ENCODE data around the gene PRR20G.
"Not testable (repeated sequence)": the region's sequence is repeated elsewhere in the genome, so short reads cannot be mapped to it uniquely, and the experiment has no call there.

PRR20G gene

DNA sequence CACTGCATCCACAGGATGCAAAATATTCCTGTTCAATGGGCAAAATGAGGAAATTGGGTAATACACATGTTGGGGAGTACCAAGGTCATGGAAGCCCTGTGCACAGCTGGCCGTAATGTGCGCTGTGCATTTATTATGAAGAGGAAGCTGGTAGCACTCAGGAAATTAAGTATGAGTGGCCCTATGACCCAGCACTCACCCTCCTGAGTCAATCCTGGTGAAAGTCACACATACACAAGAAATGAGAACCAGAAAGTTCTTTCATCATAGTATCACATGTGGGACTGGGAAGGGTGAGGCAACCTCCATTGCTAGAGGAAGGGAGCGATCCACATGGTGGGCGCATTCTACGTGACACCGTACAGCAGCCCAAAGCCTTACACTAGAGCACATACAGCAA is 11.4 kb upstream of the PRR20G start:
- Histone ChIP-seq H3K4me3 (ENCODE audit: low read length) (no peak overlapping the region), H3K4me1 (ENCODE audit: insufficient read depth, low read length) (no peaks in the 10 kb centered on the region), H3K9ac (ENCODE audit: low read depth, low read length) (no peak overlapping the region), H3K27me3 (ENCODE audit: insufficient read depth, low read length) (peaks cover 2% of the 10 kb centered on the region; the same call in 1 of the 2 replicates), H3K36me3 (ENCODE audit: insufficient read depth, low read length) (no peaks in the 10 kb centered on the region), H3K27ac (ENCODE audit: low read depth, low read length) (no peak overlapping the region), H3K9me3 (ENCODE audit: insufficient read depth, low read depth, low read length) (no peaks in the 10 kb centered on the region)
- WGBS = 98% methylated on average over 6 of the region's 6 CpGs

DNA sequence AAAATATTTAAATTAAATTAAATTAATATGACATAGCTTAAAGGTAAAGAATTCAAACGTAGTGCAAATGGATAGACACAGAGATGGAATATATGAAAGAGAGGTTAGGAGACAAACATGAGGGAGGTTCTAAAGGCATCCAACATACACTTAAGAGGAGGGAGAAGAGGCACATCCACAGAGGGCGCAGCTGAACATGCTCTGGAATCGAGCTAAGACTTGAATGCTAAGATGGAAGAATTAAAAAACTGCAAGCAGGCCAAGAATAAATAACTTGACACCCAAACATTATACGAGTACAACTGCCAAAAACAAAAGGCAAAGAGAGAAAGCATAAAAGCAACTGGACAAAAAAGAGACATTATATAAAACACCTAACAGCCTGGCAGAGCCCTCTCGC is 9.1 kb upstream of the PRR20G start:
- Histone ChIP-seq H3K4me3 (ENCODE audit: low read length) (no peak overlapping the region), H3K4me1 (ENCODE audit: insufficient read depth, low read length) (no peaks in the 10 kb centered on the region), H3K27me3 (ENCODE audit: insufficient read depth, low read length) (no peaks in the 10 kb centered on the region; the same call in 1 of the 2 replicates), H3K27ac (ENCODE audit: low read depth, low read length) (no peak overlapping the region), H3K9me3 (ENCODE audit: insufficient read depth, low read depth, low read length) (peaks cover 4% of the 10 kb centered on the region; the same call in 1 of the 2 replicates), H3K36me3 (ENCODE audit: insufficient read depth, low read length) (no peaks in the 10 kb centered on the region), H3K9ac (ENCODE audit: low read depth, low read length) (no peak overlapping the region)
- 93% methylated on average over 5 of the region's 5 CpGs for whole genome bisulfite sequencing

DNA sequence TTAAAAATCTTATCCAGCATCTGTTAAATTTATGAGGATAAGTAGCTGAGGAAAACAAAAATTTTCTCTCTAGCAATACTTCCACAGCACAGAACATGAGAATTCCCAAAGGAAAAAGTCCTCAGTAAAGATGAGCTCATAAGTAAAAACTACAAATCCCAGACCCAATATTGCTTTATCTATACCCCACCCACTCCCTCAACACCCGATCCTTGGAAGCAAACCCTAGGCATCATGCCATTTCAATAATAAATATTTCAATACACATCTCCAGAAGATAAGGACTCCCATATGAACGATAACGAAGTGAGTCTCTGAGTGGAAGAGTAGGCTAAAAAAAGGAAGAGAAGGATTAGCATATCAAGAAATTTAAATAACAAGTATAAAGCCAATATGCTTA is 8.3 kb upstream of the PRR20G start:
- no peaks in the 10 kb centered on the region for H3K4me1 ChIP-seq (ENCODE audit: insufficient read depth, low read length)
- no peak overlapping the region for H3K4me3 ChIP-seq (ENCODE audit: low read length)
- H3K9me3 ChIP-seq (ENCODE audit: insufficient read depth, low read depth, low read length) = peaks cover 4% of the 10 kb centered on the region; the same call in 1 of the 2 replicates
- no peak overlapping the region for H3K27ac ChIP-seq (ENCODE audit: low read depth, low read length)
- H3K27me3 ChIP-seq (ENCODE audit: insufficient read depth, low read length) = no peaks in the 10 kb centered on the region
- H3K9ac ChIP-seq (ENCODE audit: low read depth, low read length) = no peak overlapping the region
- H3K36me3 ChIP-seq (ENCODE audit: insufficient read depth, low read length) = no peaks in the 10 kb centered on the region
- 87% methylated on average over 1 of the region's 3 CpGs for WGBS

DNA sequence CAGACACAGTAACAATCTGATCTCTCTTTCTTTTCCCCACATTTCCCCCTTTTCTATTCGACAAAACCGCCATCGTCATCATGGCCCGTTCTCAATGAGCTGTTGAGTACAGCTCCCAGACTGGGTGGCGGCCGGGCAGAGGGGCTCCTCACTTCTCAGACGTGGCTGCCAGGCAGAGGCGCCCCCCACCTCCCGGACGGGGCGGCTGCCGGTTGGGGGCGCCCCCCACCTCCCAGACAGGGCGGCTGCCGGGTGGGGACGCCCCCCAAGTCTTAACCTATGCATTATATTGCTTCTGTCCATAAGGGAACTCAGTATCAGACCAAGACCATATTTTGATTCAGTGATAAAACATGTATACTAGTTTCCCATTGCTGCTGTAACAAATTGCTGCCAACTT is 5.8 kb upstream of the PRR20G start:
- not testable (repeated sequence) for H3K4me1 ChIP-seq (ENCODE audit: insufficient read depth, low read length); H3K27me3 ChIP-seq (ENCODE audit: insufficient read depth, low read length); H3K9ac ChIP-seq (ENCODE audit: low read depth, low read length); H3K36me3 ChIP-seq (ENCODE audit: insufficient read depth, low read length); H3K9me3 ChIP-seq (ENCODE audit: insufficient read depth, low read depth, low read length); H3K27ac ChIP-seq (ENCODE audit: low read depth, low read length); H3K4me3 ChIP-seq (ENCODE audit: low read length)
- 95% methylated on average over 16 of the region's 16 CpGs for WGBS

DNA sequence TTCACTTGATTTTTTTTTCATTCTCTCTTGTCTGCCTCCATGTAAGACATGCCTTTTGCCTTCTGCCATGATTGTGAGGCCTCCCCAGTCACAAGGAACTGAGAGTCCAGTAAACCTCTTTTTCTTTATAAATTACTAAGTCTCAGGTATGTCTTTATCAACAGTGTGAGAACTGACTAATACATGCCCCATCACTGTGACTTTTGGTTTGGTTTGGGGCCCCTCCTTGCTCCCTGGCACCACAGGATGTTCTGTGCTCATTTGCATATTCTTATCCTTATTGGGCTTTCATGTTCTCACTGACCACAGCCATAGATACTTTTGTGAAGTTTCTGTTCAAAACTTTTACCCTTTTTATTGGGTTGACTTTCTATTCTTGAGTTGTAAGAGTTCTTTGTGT is 3.8 kb upstream of the PRR20G start:
- Histone ChIP-seq H3K36me3 (ENCODE audit: insufficient read depth, low read length) (no peaks in the 10 kb centered on the region), H3K4me3 (ENCODE audit: low read length) (no peak overlapping the region), H3K27ac (ENCODE audit: low read depth, low read length) (no peak overlapping the region), H3K4me1 (ENCODE audit: insufficient read depth, low read length) (no peaks in the 10 kb centered on the region), H3K9ac (ENCODE audit: low read depth, low read length) (no peak overlapping the region), H3K27me3 (ENCODE audit: insufficient read depth, low read length) (no peaks in the 10 kb centered on the region), H3K9me3 (ENCODE audit: insufficient read depth, low read depth, low read length) (peaks cover 4% of the 10 kb centered on the region; the same call in 1 of the 2 replicates)

DNA sequence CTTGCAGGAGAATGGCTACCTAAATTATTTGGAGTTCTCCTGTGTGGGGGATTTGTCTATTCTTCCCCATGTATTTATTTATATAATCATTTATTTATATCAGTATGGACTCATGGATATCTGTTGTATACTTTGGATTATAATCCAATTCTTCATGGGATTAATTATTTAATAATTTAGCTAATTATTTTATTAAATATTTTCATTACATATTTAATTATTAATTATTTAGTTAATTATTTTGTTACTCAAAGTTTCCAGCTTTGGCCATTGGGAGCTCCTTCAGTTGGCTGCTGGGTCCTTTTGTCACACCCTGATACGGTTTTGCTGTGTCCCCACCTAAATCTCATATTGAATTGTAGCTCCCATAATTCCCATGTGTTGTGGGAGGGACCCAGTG is 3.3 kb upstream of the PRR20G start:
- H3K27ac ChIP-seq (ENCODE audit: low read depth, low read length) = no peak overlapping the region
- no peaks in the 10 kb centered on the region for H3K36me3 ChIP-seq (ENCODE audit: insufficient read depth, low read length)
- H3K27me3 ChIP-seq (ENCODE audit: insufficient read depth, low read length) = no peaks in the 10 kb centered on the region
- H3K9me3 ChIP-seq (ENCODE audit: insufficient read depth, low read depth, low read length) = peaks cover 4% of the 10 kb centered on the region; the same call in 1 of the 2 replicates
- H3K9ac ChIP-seq (ENCODE audit: low read depth, low read length) = no peak overlapping the region
- 78% methylated on average over 1 of the region's 1 CpG for WGBS
- H3K4me1 ChIP-seq (ENCODE audit: insufficient read depth, low read length) = no peaks in the 10 kb centered on the region
- H3K4me3 ChIP-seq (ENCODE audit: low read length) = no peak overlapping the region

DNA sequence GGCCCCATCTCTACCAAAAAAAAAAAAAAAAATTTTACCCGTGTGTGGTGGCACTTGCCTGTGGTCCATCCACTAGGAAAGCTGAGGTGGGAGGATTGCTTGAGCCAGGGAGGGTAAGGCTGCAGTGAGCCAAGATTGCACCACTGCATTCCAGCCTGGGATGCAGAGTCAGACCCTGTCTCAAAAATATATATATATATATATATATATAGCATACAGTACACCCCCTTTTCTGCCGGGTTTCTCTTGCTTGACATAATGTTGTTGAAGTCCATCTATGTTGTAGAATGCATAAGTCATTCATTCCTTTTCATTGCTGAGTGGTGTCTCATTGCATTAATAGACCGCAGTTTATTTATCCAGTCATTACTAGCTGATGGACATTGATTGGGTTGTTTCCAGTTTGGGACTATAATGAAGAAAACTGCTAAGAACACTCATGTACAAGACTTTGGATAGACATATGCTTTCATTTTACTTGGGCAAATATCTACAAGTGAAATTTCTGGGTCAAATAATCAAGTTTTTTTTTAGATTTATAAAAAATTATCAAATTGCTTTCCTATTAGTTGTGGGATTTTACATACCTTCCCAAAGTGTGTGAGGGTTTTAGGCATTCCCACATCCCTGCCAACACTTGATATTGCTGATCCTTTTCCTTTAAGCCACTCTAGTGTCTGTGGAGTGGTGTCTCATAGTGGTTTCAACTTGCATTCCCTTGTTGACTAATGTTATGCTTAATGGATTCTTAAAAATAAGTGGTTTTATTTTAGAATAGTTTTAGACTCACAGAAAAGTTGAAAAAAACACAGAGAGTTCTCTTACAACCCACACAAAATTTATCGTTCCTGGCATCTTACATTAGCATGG is 2.1 kb upstream of the PRR20G start:
- no peak overlapping the region for H3K27ac ChIP-seq (ENCODE audit: low read depth, low read length)
- WGBS = 86% methylated on average over 2 of the region's 4 CpGs
- no peak overlapping the region for H3K9ac ChIP-seq (ENCODE audit: low read depth, low read length)
- H3K27me3 ChIP-seq (ENCODE audit: insufficient read depth, low read length) = no peaks in the 10 kb centered on the region
- H3K36me3 ChIP-seq (ENCODE audit: insufficient read depth, low read length) = no peaks in the 10 kb centered on the region
- H3K4me3 ChIP-seq (ENCODE audit: low read length) = no peak overlapping the region
- H3K4me1 ChIP-seq (ENCODE audit: insufficient read depth, low read length) = no peaks in the 10 kb centered on the region
- peaks cover 4% of the 10 kb centered on the region; the same call in 1 of the 2 replicates for H3K9me3 ChIP-seq (ENCODE audit: insufficient read depth, low read depth, low read length)

DNA sequence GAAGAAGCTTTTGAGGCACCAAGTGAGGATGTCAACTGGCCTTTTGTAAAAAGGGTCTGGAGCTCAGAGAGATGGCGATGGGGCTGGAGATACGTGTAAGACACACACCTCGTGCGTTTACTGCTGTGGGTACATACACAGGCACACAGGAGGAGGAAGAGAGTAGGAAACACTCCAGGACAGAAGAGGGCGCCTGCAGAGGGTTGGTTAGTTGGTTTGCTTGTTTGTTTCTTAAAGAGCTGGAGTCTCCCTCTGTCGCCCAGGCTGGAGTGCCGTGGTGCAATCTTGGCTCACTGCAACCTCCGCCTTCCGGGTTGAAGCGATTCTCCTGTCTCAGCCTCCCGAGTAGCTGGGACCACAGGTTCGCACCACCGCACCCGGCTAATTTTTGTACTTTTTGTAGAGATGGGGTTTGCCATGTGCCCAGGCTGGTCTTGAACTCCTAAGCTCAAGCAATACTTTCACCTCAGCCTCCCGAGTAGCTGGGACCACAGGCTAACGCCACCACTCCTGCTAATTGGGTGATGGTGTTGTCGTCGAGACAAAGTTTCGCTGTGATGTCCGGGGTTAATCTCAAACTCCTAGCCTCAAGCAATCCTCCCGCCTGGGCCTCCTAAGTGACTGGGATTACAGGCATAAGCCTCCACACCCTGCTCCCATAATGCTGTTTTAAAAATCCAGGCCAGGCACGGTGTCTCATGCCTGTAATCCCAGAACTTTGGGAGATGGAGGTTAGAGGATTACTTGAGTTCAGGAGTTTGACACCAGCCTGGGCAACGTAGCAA is 1.3 kb upstream of the PRR20G start:
- no peaks in the 10 kb centered on the region for H3K36me3 ChIP-seq (ENCODE audit: insufficient read depth, low read length)
- H3K27me3 ChIP-seq (ENCODE audit: insufficient read depth, low read length) = no peaks in the 10 kb centered on the region
- no peak overlapping the region for H3K9ac ChIP-seq (ENCODE audit: low read depth, low read length)
- 92% methylated on average over 22 of the region's 23 CpGs for WGBS
- no peaks in the 10 kb centered on the region for H3K4me1 ChIP-seq (ENCODE audit: insufficient read depth, low read length)
- no peak overlapping the region for H3K4me3 ChIP-seq (ENCODE audit: low read length)
- peaks cover 3% of the 10 kb centered on the region; the same call in 1 of the 2 replicates for H3K9me3 ChIP-seq (ENCODE audit: insufficient read depth, low read depth, low read length)
- H3K27ac ChIP-seq (ENCODE audit: low read depth, low read length) = no peak overlapping the region

DNA sequence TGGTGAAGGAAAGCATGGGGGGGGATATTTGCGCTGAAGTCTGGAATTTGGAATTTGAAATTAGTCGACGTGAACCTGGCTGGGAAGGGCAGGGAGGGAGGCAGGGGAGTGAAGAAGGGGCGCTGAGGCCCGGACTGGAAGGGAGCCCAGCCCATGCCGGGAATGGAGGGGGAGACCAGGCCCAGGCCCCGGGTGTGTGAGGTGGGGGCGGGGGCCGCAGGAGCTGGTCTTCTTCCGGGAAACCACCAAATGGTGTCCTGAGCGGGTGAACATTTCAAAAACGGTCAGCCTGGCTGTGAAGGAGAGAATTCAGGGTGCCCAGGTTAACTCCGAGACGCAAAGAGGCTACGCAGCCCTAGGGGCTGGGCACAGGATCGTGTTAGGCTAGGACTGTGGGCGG is 497 bp upstream of the PRR20G start:
- Histone ChIP-seq H3K4me1 (ENCODE audit: insufficient read depth, low read length) (no peaks in the 10 kb centered on the region), H3K27me3 (ENCODE audit: insufficient read depth, low read length) (no peaks in the 10 kb centered on the region), H3K4me3 (ENCODE audit: low read length) (no peak overlapping the region), H3K9me3 (ENCODE audit: insufficient read depth, low read depth, low read length) (peaks cover under 1% of the 10 kb centered on the region; the same call in 1 of the 2 replicates), H3K36me3 (ENCODE audit: insufficient read depth, low read length) (no peaks in the 10 kb centered on the region), H3K9ac (ENCODE audit: low read depth, low read length) (no peak overlapping the region), H3K27ac (ENCODE audit: low read depth, low read length) (no peak overlapping the region)
- WGBS = 94% methylated on average over 17 of the region's 17 CpGs

DNA sequence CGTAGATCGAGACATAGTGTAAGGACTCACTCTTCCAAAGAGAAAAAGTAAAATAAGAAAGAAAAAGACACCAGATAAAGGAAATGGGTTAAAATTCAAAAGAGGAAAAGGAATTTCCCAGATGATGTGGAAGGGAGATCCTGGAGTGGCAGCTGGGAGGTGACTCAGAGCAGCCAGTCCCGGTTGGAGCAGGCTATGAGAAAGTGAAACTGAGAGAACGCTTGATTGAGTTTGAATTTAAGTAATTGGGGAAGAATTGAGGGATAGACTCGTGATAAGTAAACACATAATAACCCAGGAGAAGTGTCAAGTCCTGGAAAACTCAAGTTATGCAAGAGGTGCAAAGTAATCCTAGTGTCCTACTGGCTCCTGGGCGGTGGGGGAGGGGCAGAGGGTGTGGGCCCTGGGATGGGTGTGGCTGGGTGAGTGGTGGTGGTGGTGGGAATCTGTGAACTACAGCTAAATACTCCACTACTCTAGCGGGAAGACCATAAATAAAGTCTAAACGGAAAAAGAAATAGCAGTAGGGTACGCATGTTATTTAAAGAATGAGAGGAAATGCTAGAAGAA is 1.2 kb downstream of the PRR20G start:
- no peak overlapping the region for H3K27ac ChIP-seq (ENCODE audit: low read depth, low read length)
- no peaks in the 10 kb centered on the region for H3K27me3 ChIP-seq (ENCODE audit: insufficient read depth, low read length)
- peaks cover 8% of the 10 kb centered on the region; the same call in 1 of the 2 replicates for H3K9me3 ChIP-seq (ENCODE audit: insufficient read depth, low read depth, low read length)
- H3K36me3 ChIP-seq (ENCODE audit: insufficient read depth, low read length) = no peaks in the 10 kb centered on the region
- H3K4me3 ChIP-seq (ENCODE audit: low read length) = no peak overlapping the region
- no peak overlapping the region for H3K9ac ChIP-seq (ENCODE audit: low read depth, low read length)
- H3K4me1 ChIP-seq (ENCODE audit: insufficient read depth, low read length) = no peaks in the 10 kb centered on the region
- 80% methylated on average over 7 of the region's 9 CpGs for WGBS

DNA sequence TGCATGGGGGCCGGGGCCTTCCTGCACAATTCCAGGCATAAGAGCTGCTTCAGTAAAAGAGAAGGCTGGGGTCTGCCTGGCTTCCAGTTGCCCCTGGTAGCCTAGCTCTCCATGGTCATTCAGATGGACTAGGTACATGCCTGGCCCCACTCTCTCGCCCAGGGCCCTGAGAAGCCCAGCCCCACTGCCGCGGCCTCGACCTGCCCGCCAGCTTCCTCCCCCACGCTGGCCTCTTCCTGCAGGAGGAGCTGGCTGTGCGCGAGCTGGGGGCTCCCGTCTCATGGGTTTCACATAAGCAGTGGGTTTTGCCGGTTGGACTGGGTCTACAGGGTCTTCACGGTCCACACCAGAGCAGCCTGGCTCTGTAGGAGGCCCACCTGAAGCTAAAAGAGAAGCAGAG is 3.6 kb downstream of the PRR20G start:
- 94% methylated on average over 12 of the region's 12 CpGs for WGBS
- Histone ChIP-seq H3K4me1 (ENCODE audit: insufficient read depth, low read length) (no peaks in the 10 kb centered on the region), H3K4me3 (ENCODE audit: low read length) (no peak overlapping the region), H3K9me3 (ENCODE audit: insufficient read depth, low read depth, low read length) (peaks cover 8% of the 10 kb centered on the region; the same call in 1 of the 2 replicates), H3K27me3 (ENCODE audit: insufficient read depth, low read length) (no peaks in the 10 kb centered on the region), H3K27ac (ENCODE audit: low read depth, low read length) (no peak overlapping the region), H3K9ac (ENCODE audit: low read depth, low read length) (no peak overlapping the region), H3K36me3 (ENCODE audit: insufficient read depth, low read length) (no peaks in the 10 kb centered on the region)
